Sigmoid colon (tissue), 7 donors: Measurements from ENCODE around the gene SIRT4. TPM values are rescaled to one million over a fixed set of nuclear protein-coding genes. Genes with fewer than 3 reads are reported as not detected.
"Not testable (repeated sequence)": the region's sequence is repeated elsewhere in the genome, so short reads cannot be mapped to it uniquely, and the experiment has no call there.

Experiments used
- DNase-seq: peaks from one replicate; pipeline ENCODE4 v3.0.0-alpha.2; 2019
- H3K27ac ChIP-seq, 4 donors: fragments of 200-600 bp; sonication (generic); one replicate each; pipeline ENCODE4 v1.5.1; 2016 to 2019; ENCODE audit warnings: mild to moderate bottlenecking in 1 of 4
- H3K27me3 ChIP-seq, 3 donors: fragments of 200-600 bp; sonication (generic); one replicate each; pipeline ENCODE4 v1.5.1; 2019; ENCODE audit warnings: mild to moderate bottlenecking in 1 of 3
- H3K36me3 ChIP-seq, 4 donors: fragments of 200-600 bp; sonication (generic); one replicate each; pipeline ENCODE4 v1.5.1; 2016 to 2019
- H3K4me1 ChIP-seq, 4 donors: fragments of 200-600 bp; sonication (generic); one replicate each; pipeline ENCODE4 v1.5.1; 2017 to 2019
- H3K4me3 ChIP-seq, 4 donors: fragments of 200-600 bp; sonication (generic); one replicate each; pipeline ENCODE4 v1.5.1; 2017 to 2019; ENCODE audit warnings: mild to moderate bottlenecking in 2 of 4, moderate library complexity in 1 of 4
- H3K9me3 ChIP-seq, 4 donors: fragments of 200-600 bp in 3 of 4; sonication (generic) in 3 of 4; one replicate each; pipeline versions ENCODE4 v1.5.1 to v1.6.1; 2013 to 2019
- CTCF ChIP-seq, 4 experiments: fragments of 450-650 bp in 3 of 4; fragments of 200-600 bp in 1 of 4; IDR thresholded peaks; one replicate each; pipeline ENCODE4 v1.5.1; 2016 to 2019; ENCODE audit warnings: antibody characterized with exemption in 4 of 4, mild to moderate bottlenecking in 3 of 4, moderate library complexity in 2 of 4
- EP300 ChIP-seq, 4 donors: sonication (generic); formaldehyde crosslinking; IDR thresholded peaks; one replicate each; pipeline ENCODE4 v1.6.1; 2017; ENCODE audit warnings: antibody characterized with exemption in 4 of 4
- POLR2A ChIP-seq, 2 donors: fragments of 450-650 bp; IDR thresholded peaks; one replicate each; pipeline ENCODE4 v1.6.1; 2016; ENCODE audit warnings: antibody characterized with exemption in 2 of 2, mild to moderate bottlenecking in 2 of 2, moderate library complexity in 2 of 2
- POLR2AphosphoS5 ChIP-seq, 4 donors: sonication (generic); formaldehyde crosslinking; IDR thresholded peaks; one replicate each; pipeline ENCODE4 v1.6.1; 2017; ENCODE audit warnings: antibody characterized with exemption in 4 of 4
- WGBS, 2 donors: extraction: QIAGEN DNeasy Blood & Tissue Kit; methylation state at CpG; one replicate each; pipeline ENCODE4 v1.1.7; 2013; 5-methylcytosine and 5-hydroxymethylcytosine counted together
- intact Hi-C: fragments of 100-400 bp; cut with DNase I; formaldehyde crosslinking; loops from one replicate; pipeline ENCODE4 v1.15.1; 2023
- polyA plus RNA-seq, 3 donors: library from polyadenylated mRNA; stranded (reverse); fragments of 200-250 nt; gene quantifications; one replicate each; pipeline ENCODE4 v1.2.3, GENCODE V29; 2013
- total RNA-seq, 4 donors: library from RNA; depleted of rRNA; stranded (reverse); fragments of >200 nt; gene quantifications; one replicate each; pipeline ENCODE4 v1.1.0, GENCODE V29; 2016
- donor health status: healthy with polysubstance abuse.
- donor health status: Bipolar disorder and iron deficiency.
- donor health status: healthy.

SIRT4 gene
- total RNA-seq (1 to 10 TPM; 2.8 to 3.6 (median 3.2) TPM), polyA plus RNA-seq (1 to 10 TPM in 1 of 3 donors, under 1 TPM in 2; 0.69 to 1.2 (median 0.92) TPM)

DNA sequence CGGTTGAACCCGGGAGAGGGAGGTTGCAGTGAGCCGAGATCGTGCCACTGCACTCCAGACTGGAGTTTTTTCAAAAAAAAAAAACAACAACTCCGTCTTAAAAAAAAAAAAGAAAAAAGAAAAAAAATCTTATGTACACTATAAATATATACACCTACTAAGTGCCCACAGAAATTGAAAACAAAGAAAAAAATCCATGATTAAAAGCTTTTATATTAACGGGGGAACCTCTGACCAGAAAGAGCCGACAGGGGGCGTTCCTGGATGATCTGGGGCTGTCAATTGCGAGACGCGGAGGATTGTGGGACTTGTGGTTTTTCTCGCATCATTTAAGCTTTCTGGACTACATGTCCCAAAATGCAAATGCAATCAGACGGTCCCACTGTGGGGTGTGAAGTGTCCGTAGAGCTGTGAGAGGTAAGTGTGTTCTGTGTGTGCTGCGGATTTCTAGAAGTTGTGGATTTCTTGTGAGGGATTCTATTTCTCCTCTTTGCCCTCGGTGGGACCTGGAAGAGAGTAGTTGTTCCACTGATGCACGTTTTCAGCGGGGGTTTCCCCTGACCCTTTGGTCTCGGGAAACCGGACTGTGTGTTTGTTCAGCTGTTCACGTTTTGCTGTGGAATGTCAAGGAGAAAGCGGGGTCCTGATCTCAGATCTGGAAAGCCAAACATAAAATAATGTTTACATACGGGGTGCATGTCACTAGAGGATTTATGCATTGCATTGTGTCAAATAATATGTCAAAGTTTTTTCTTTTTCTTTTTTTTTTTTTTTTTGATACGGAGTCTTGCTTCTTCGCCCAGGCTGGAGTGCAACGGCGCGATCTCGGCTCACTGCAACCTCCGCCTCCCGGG lies at the start of gene SIRT4:
Gene SIRT4, plus strand, starts transcription at position 360 of the 854 bp plus-strand sequence. CDS start 1,241 bp downstream, outside the sequence.
- 9 to 11% methylated on average over 31 of the region's 31 CpGs for WGBS, 2 donors
- peaks cover 0 to 11% (median 7%) of the 10 kb centered on the region in 4 donors for H3K4me1 ChIP-seq
- H3K9me3 ChIP-seq, result no peaks in the 10 kb centered on the region
- H3K27ac ChIP-seq, result peak within 1 kb of the TSS; percentile 75 to 79 (median 78)
- DNase-seq, result peak; percentile 92
- H3K4me3 ChIP-seq, result peak within 1 kb of the TSS; percentile 56 to 66 (median 60)
- H3K36me3 ChIP-seq, result no peaks in the 10 kb centered on the region
- intact Hi-C loops, result loop anchor here (1.0 kb wide), 1 partner anchor 15 kb away; no protein-coding TSS in a partner anchor
- TF ChIP-seq POLR2AphosphoS5 (IDR thresholded peaks at IDR 0.05), result peak in 3 of 4 donors; percentile 30 to 83 (median 50)
- peak in 3 of 4 experiments; percentile 45 to 65 (median 63) for TF ChIP-seq CTCF (IDR thresholded peaks at IDR 0.05)
- no peak for TF ChIP-seq POLR2A (IDR thresholded peaks at IDR 0.05)
- H3K27me3 ChIP-seq, result no peaks in the 10 kb centered on the region

GRCh38 chr12:120253313-120253712 lies 48.8 kb upstream of the SIRT4 start:
- H3K4me3 ChIP-seq, H3K9me3 ChIP-seq, DNase-seq, intact Hi-C loops, H3K27me3 ChIP-seq: not testable (repeated sequence)
- peak in 1 of 4 donors; percentile 10 for TF ChIP-seq POLR2AphosphoS5 (IDR thresholded peaks at IDR 0.05)
- Histone ChIP-seq H3K27ac (peak overlapping the region; percentile 82 to 96 (median 90)), H3K4me1 (peaks cover 0 to 97% (median 82%) of the 10 kb centered on the region in 4 donors), H3K36me3 (peaks cover 0 to 15% (median 0%) of the 10 kb centered on the region in 4 donors)
- WGBS, 2 donors, result 47 to 79% methylated on average over 6 of the region's 6 CpGs

DNA sequence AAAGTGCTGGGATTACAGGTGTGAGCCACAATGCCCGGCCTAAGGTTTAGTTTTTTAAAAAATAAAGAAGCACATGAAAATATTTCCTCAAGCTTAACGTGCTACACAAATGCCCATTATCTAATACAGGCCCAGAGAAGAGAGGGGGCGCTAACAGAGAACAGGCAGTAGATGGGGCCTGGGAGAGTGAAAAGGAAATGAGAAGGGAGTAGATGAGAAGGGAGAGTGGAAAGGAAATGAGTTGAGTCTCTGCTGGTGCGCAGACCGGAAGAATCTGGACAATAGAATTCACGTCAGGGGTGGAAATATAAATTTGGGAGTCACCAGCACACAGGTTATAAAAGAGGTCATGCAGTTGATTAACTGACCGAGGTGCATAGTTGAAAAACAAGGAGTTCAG lies 47.3 kb upstream of the SIRT4 start:
- Histone ChIP-seq H3K36me3 (peaks cover 0 to 15% (median 0%) of the 10 kb centered on the region in 4 donors), H3K4me1 (peaks cover 0 to 97% (median 82%) of the 10 kb centered on the region in 4 donors), H3K4me3 (no peak overlapping the region), H3K27me3 (no peaks in the 10 kb centered on the region), H3K27ac (peak overlapping the region; percentile 82 to 96 (median 90)), H3K9me3 (no peaks in the 10 kb centered on the region)
- WGBS, 2 donors, result 86 to 91% methylated on average over 7 of the region's 7 CpGs
- no peak for TF ChIP-seq CTCF (IDR thresholded peaks at IDR 0.05)
- TF ChIP-seq EP300 (IDR thresholded peaks at IDR 0.05), result no peak
- TF ChIP-seq POLR2A (IDR thresholded peaks at IDR 0.05), result no peak
- TF ChIP-seq POLR2AphosphoS5 (IDR thresholded peaks at IDR 0.05), result peak in 1 of 4 donors; percentile 13
- DNase-seq, result no peak
- intact Hi-C loops, result no loop called here

DNA sequence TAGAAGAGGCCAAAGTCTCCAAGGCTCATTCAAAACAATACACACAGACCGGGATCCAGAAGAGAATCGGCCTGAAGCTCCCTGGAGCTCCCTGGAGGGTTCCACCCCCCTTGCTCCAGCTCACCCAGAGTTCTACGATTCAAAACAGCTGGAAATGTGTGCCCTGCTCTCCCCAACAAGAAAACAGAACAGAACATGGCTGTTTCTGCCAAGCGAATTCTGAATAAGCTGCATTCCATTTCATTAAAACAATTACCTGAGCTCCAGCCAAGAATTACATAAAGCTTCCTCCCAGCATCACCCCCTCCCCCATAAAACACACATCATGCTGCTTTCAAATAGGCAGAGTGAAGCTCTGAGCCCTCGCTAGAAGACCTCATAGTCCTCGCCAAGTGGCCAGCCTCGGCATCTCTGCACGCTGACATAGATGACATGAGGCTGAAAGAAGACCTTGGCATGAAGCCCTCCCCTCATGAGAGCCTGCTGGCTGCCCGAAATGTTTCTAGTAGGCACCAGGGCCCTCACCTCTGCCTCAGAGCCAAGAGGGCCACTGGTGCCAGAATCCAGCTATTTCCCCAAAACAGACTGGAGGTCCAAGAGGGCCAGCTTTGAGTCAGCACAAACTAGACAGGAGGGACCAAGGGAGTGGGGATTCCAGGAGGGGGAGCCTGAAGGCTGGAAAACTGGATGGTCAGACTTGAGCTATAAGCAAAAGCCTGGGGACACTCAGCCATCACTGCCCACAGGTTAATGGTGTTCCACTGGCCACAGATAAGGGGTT lies 44.9 kb upstream of the SIRT4 start:
- Histone ChIP-seq H3K36me3 (peaks cover 0 to 15% (median 0%) of the 10 kb centered on the region in 4 donors), H3K27me3 (no peaks in the 10 kb centered on the region), H3K4me3 (peak overlapping the region in 2 of 4 donors; percentile 2 to 8), H3K27ac (peak overlapping the region; percentile 82 to 96 (median 90)), H3K9me3 (no peaks in the 10 kb centered on the region), H3K4me1 (peaks cover 0 to 97% (median 84%) of the 10 kb centered on the region in 4 donors)
- intact Hi-C loops, result no loop called here
- peak in 3 of 4 donors; percentile 33 to 50 (median 43) for TF ChIP-seq POLR2AphosphoS5 (IDR thresholded peaks at IDR 0.05)
- no peak for TF ChIP-seq CTCF (IDR thresholded peaks at IDR 0.05)
- no peak for TF ChIP-seq POLR2A (IDR thresholded peaks at IDR 0.05)
- peak in 2 of 4 donors; percentile 13 to 35 for TF ChIP-seq EP300 (IDR thresholded peaks at IDR 0.05)
- 51 to 68% methylated on average over 9 of the region's 9 CpGs for WGBS, 2 donors
- peak; percentile 83 for DNase-seq
